ENCODE measurements around the gene METAP1.
"Not testable (repeated sequence)": the region's sequence is repeated elsewhere in the genome, so short reads cannot be mapped to it uniquely, and the experiment has no call there.

Gene METAP1

GRCh38 chr4:98998551-98998950, 3.0 kb downstream of the METAP1 start:
- no peak for DNase-seq

GRCh38 chr4:99002279-99002678, 6.8 kb downstream of the METAP1 start:
- no peak for DNase-seq

GRCh38 chr4:99008051-99008450, 12.5 kb downstream of the METAP1 start:
- no peak for DNase-seq

- no peak for DNase-seq
Measured at GRCh38 chr4:99011910-99012309, 16.4 kb downstream of the METAP1 start.

GRCh38 chr4:99013402-99013843, 17.9 kb downstream of the METAP1 start:
- DNase-seq, result no peak

GRCh38 chr4:99013884-99014523, 18.5 kb downstream of the METAP1 start:
- no peak for DNase-seq

GRCh38 chr4:99021386-99021785, 25.9 kb downstream of the METAP1 start:
- no peak for DNase-seq

GRCh38 chr4:99022566-99022965, 27.0 kb downstream of the METAP1 start:
- no peak for DNase-seq

GRCh38 chr4:99023800-99024251, 28.3 kb downstream of the METAP1 start:
- not testable (repeated sequence) for DNase-seq

GRCh38 chr4:99024481-99025275, 29.2 kb downstream of the METAP1 start:
- no peak for DNase-seq

- no peak for DNase-seq
Measured at GRCh38 chr4:99025506-99025905, 30.0 kb downstream of the METAP1 start.

GRCh38 chr4:99027304-99027703, 31.8 kb downstream of the METAP1 start:
- DNase-seq, result no peak

GRCh38 chr4:99028187-99028586, 32.7 kb downstream of the METAP1 start:
- no peak for DNase-seq

GRCh38 chr4:99029018-99029735, 33.7 kb downstream of the METAP1 start:
- DNase-seq, result no peak

- DNase-seq, result no peak
Measured at GRCh38 chr4:99029852-99030251, 34.3 kb downstream of the METAP1 start.

- DNase-seq, result no peak
Measured at GRCh38 chr4:99033956-99034355, 38.4 kb downstream of the METAP1 start.

GRCh38 chr4:99038213-99038612, 42.7 kb downstream of the METAP1 start:
- no peak for DNase-seq

- DNase-seq, result no peak
Measured at GRCh38 chr4:99043346-99043745, 47.8 kb downstream of the METAP1 start.

GRCh38 chr4:99047710-99048109, 52.2 kb downstream of the METAP1 start:
- DNase-seq, result no peak

- DNase-seq, result no peak
Measured at GRCh38 chr4:99052902-99053301, 57.4 kb downstream of the METAP1 start.

GRCh38 chr4:99054428-99054994, 59.0 kb downstream of the METAP1 start:
- DNase-seq, result no peak

GRCh38 chr4:99058228-99058627, 62.7 kb downstream of the METAP1 start:
- DNase-seq, result no peak

- no peak for DNase-seq
Measured at GRCh38 chr4:99059550-99059949, 64.0 kb downstream of the METAP1 start.
